ENCODE data around the gene KIT.
"Not testable (repeated sequence)": the region's sequence is repeated elsewhere in the genome, so short reads cannot be mapped to it uniquely, and the experiment has no call there.

The KIT gene

GRCh38 chr4:54657551-54658251 lies at the start of gene KIT:
TSS of gene KIT (plus strand) at chr4:54657957. CDS start at chr4:54658015, 58 bp downstream.
- DNase-seq, result peak; percentile 37

- DNase-seq, result no peak
These were observed 48.4 kb upstream of the KIT start for GRCh38 chr4:54609310-54609709.

- DNase-seq, result peak; percentile 3
These were observed 43.6 kb upstream of the KIT start for GRCh38 chr4:54614149-54614548.

GRCh38 chr4:54620773-54621172 lies 37.0 kb upstream of the KIT start:
- DNase-seq, result no peak

- no peak for DNase-seq
These were observed 32.4 kb upstream of the KIT start for GRCh38 chr4:54625391-54625790.

- DNase-seq, result no peak
These were observed 31.6 kb upstream of the KIT start for GRCh38 chr4:54626113-54626512.

- DNase-seq, result no peak
These were observed 25.2 kb upstream of the KIT start for GRCh38 chr4:54632537-54632936.

- DNase-seq, result not testable (repeated sequence)
These were observed 24.5 kb upstream of the KIT start for GRCh38 chr4:54633102-54633740.

GRCh38 chr4:54635318-54635717 lies 22.4 kb upstream of the KIT start:
- no peak for DNase-seq

- DNase-seq, result no peak
These were observed 20.4 kb upstream of the KIT start for GRCh38 chr4:54637325-54637724.

GRCh38 chr4:54641101-54641500 lies 16.7 kb upstream of the KIT start:
- DNase-seq, result not testable (repeated sequence)

- DNase-seq, result no peak
These were observed 14.6 kb upstream of the KIT start for GRCh38 chr4:54643172-54643571.

- no peak for DNase-seq
These were observed 13.6 kb upstream of the KIT start for GRCh38 chr4:54643958-54644751.

- no peak for DNase-seq
These were observed 11.9 kb upstream of the KIT start for GRCh38 chr4:54645830-54646229.

GRCh38 chr4:54647070-54647469 lies 10.7 kb upstream of the KIT start:
- no peak for DNase-seq

- no peak for DNase-seq
These were observed 6.7 kb upstream of the KIT start for GRCh38 chr4:54651050-54651449.

- DNase-seq, result no peak
These were observed 3.0 kb upstream of the KIT start for GRCh38 chr4:54654753-54655152.

- DNase-seq, result no peak
These were observed 589 bp upstream of the KIT start for GRCh38 chr4:54657185-54657550.

- peak; percentile 57 for DNase-seq
These were observed 716 bp downstream of the KIT start for GRCh38 chr4:54658252-54659093.

GRCh38 chr4:54659313-54659712 lies 1.6 kb downstream of the KIT start:
- no peak for DNase-seq

GRCh38 chr4:54659749-54660535 lies 2.2 kb downstream of the KIT start:
- DNase-seq, result no peak

GRCh38 chr4:54660591-54660990 lies 2.8 kb downstream of the KIT start:
- DNase-seq, result no peak
